GM21447 (cell line): ENCODE results near the gene RAD51B.

Experiments used
- ATAC-seq: cut with Tn5 transposase; IDR thresholded peaks from one replicate; pipeline ENCODE4 v1.9.1; 2021; ENCODE audit not compliant: unreplicated experiment

RAD51B gene

GRCh38 chr14:68495101-68496039 lies 675.8 kb downstream of the RAD51B start:
- no peak for ATAC-seq

DNA sequence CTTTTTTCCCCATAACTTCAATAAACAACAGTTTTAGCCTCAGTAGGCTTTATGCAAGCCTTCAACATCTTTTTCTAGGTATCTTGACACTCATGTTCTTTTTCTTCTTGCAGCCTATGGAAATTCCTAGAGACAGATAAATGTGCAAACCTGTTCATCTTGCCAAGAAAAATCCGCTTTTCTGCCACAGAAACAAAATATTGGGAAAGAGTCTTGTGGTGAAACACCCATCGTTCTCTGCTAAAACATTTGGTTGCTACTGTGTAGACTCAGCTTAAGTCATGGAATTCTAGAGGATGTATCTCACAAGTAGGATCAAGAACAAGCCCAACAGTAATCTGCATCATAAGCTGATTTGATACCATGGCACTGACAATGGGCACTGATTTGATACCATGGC lies 677.4 kb downstream of the RAD51B start:
- no peak for ATAC-seq

- no peak for ATAC-seq
Observed at GRCh38 chr14:68499451-68499850, 679.9 kb downstream of the RAD51B start.

DNA sequence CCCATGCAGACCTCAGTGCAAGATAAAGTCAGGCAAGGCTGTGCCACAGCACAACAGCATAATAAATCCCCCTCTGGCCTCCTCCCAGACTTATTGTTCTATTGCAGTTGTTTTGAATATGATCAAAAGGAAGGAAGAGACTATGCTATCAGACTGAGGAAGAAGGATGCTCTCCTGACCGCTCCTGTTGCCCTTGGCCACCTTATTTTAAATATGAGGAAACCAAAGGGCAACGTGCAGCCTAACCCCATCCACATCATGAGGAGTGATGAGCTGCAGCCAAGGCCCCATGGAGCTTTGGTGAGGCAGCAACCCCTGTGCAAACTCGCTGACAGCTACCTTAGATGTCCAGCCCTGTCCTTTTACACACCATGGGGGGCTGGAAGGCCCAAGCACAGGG lies 681.6 kb downstream of the RAD51B start:
- ATAC-seq, result no peak

GRCh38 chr14:68501614-68502052 lies 682.1 kb downstream of the RAD51B start:
- no peak for ATAC-seq

DNA sequence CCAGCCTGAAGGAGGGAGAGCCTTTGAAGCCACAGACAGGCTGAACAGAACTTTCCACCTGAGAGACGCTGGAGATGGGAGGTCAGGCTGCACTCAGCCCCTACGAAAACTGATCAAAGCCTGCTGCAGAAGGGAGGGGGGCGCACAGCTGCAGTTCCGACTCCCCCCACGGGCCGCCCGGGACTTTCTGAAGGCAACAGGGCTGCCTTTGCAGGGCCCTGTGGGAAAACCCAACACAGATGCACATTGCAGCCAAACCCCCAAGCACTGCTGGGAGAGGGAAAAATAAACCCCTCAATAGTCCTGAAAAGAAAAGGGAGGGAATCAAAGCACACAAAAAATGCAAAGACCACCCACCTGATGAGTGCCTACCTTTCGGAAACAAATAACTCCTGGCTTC lies 682.7 kb downstream of the RAD51B start:
- no peak for ATAC-seq

DNA sequence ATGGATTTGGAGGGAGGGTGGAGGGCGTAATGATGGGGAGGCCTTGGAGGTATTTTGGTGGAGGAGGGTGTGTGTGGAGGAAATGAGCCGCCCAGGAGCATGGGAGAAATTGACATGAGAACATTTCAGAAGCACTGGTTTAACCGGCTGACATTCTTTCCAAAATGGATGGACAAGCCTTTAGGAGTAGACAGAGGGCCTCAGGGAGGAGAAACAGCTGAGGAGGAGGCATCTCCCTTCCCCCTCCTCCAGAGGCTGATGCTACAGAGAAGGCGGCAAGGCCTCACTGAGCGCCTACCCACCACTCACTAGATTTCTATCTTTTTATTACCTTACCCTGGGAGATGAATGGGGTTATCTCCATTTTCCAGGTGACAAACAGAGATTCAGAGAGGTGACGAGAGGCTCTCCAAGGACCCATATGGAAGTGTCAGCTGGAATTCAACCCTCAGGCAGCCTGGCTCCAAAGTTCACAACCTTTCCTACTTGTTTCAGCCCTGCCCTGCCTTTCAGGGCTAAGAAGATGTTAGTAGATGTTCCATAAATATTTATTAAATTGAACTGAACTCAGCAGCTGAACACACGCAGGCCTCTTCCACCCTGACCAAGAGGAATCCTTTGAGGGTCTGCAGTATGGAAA lies 683.7 kb downstream of the RAD51B start:
- ATAC-seq, result no peak

- ATAC-seq, result no peak
Observed at GRCh38 chr14:68504861-68505260, 685.3 kb downstream of the RAD51B start.

GRCh38 chr14:68506021-68506644 lies 686.6 kb downstream of the RAD51B start:
- peak; percentile 14 for ATAC-seq

GRCh38 chr14:68506645-68507419 lies 687.3 kb downstream of the RAD51B start:
- peak; percentile 80 for ATAC-seq

DNA sequence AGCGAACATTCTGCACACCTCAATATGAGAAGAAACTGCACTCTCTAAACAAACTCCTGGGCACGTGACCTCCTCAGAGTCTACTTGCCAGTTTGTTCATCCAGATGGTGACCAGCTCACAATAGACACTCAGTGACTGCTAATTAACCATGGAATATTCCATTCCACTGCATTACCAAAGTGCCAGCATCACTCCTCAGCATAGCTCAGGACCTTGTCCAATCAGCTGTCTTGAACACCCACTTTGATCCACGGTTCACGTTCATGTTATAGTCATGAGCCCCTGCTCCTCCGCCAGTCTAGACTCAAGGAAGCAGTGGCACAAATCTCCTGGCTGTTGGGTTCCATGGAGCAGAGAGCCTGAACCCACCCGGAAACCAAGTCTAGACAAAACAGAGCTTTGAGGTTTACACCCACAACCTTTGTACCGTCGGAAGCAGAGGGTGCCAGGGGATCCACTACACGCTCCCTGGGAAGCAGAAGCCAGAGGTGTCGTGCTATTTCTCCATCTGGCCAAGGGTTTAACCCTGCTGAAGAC lies 688.0 kb downstream of the RAD51B start:
- ATAC-seq, result no peak

- ATAC-seq, result no peak
Observed at GRCh38 chr14:68508581-68508980, 689.0 kb downstream of the RAD51B start.

- ATAC-seq, result no peak
Observed at GRCh38 chr14:68509188-68509983, 689.8 kb downstream of the RAD51B start.

- no peak for ATAC-seq
Observed at GRCh38 chr14:68510201-68511128, 690.9 kb downstream of the RAD51B start.

DNA sequence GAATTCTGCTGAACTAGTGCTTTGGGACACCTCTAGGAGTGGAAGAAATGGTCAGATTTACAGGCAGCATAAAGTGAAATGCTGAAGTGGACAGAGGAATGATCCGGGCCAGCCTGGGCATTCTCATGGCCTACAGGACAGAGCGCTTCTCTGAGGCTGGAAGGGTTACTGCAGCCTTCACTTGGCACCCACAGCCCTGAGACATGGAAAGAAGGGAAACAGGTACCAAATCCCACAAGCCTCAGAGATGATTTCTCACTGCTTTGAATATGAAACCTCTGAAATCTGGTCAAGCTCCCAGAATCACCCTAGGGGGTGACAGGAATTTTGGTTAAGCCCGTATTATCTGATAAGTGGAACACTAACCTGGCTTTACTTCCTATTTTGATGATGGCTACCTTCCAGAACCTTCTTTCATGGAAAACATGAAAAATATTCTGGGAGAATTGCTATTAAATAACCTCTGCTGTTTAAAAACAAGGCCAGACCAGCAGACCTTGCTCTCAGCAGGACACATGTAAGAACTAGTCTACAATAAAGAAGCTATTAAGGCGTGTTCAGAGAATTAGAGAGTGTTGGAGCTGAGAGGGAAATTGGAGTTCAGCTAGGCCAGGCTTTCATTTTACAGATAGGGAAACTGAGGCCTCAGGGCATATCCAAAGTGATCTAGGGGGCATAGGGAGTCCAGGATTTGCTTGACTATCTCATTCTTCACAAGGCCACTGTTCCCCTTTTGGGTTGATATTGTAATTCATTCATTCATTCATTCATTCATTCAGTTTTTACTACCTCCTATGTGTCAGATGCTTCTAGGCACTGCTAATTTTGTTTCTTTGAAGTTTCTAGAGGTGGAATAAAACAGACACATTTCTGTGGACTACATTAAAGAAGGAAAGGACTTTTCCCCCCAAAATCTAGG lies 691.8 kb downstream of the RAD51B start:
- ATAC-seq, result no peak

DNA sequence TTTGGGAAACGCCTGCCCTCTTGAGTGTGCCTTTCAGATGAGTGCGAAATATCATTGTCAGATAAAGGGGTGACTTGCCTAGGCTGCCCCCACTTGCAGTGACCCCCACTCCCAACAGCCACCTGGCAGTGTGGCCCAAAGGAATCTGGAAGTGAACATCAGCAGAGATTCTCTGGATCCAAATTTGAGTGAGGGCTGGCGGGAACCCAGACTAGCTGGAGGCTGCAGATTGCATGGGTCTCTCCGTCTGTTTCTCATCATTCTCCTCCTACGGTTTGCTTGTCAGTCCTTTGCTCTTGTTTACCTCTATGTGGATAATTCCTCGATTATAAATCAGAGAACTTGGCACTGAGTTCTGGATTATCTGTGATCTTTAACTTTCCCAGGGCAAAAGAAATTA lies 692.5 kb downstream of the RAD51B start:
- ATAC-seq, result no peak

- ATAC-seq, result no peak
Observed at GRCh38 chr14:68513137-68513536, 693.6 kb downstream of the RAD51B start.
